ENCODE data around the gene CAMSAP2. TPM values are rescaled to one million over a fixed set of nuclear protein-coding genes. Genes with fewer than 3 reads are reported as not detected.

The CAMSAP2 gene
- total RNA-seq, 1 experiment from 2014 or later: 30.3 TPM

GRCh38 chr1:200699871-200700270, 38.8 kb upstream of the CAMSAP2 start:
- H3K4me1 Mint-ChIP-seq (ENCODE audit: low read depth, unreplicated experiment): no peaks in the 10 kb centered on the region
- TF ChIP-seq, protein P1, sequence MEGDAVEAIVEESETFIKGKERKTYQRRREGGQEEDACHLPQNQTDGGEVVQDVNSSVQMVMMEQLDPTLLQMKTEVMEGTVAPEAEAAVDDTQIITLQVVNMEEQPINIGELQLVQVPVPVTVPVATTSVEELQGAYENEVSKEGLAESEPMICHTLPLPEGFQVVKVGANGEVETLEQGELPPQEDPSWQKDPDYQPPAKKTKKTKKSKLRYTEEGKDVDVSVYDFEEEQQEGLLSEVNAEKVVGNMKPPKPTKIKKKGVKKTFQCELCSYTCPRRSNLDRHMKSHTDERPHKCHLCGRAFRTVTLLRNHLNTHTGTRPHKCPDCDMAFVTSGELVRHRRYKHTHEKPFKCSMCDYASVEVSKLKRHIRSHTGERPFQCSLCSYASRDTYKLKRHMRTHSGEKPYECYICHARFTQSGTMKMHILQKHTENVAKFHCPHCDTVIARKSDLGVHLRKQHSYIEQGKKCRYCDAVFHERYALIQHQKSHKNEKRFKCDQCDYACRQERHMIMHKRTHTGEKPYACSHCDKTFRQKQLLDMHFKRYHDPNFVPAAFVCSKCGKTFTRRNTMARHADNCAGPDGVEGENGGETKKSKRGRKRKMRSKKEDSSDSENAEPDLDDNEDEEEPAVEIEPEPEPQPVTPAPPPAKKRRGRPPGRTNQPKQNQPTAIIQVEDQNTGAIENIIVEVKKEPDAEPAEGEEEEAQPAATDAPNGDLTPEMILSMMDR (IDR thresholded peaks at IDR 0.05; ENCODE audit: unreplicated experiment): no peak
- H3K4me3 Mint-ChIP-seq (ENCODE audit: low read depth, unreplicated experiment): no peak overlapping the region
- intact Hi-C loops (cut with micrococcal nuclease; ENCODE audit: unreplicated experiment): no loop called here
- BruUV-seq (replicated peaks): no TSS peak
- no peaks in the 10 kb centered on the region for H3K36me3 Mint-ChIP-seq (ENCODE audit: insufficient read depth, unreplicated experiment)
- no peaks in the 10 kb centered on the region for H3K9me3 Mint-ChIP-seq (ENCODE audit: low read depth, unreplicated experiment)
- H3K27me3 Mint-ChIP-seq (ENCODE audit: unreplicated experiment): no peaks in the 10 kb centered on the region
- DNase-seq: no peak
- H3K27ac Mint-ChIP-seq (ENCODE audit: unreplicated experiment): no peak overlapping the region
- CTCF ChIA-PET: no interaction called here

GRCh38 chr1:200704986-200705500, 33.6 kb upstream of the CAMSAP2 start:
- Mint-ChIP-seq H3K4me1 (ENCODE audit: low read depth, unreplicated experiment) (no peaks in the 10 kb centered on the region), H3K4me3 (ENCODE audit: low read depth, unreplicated experiment) (no peak overlapping the region), H3K27ac (ENCODE audit: unreplicated experiment) (no peak overlapping the region), H3K9me3 (ENCODE audit: low read depth, unreplicated experiment) (no peaks in the 10 kb centered on the region), H3K36me3 (ENCODE audit: insufficient read depth, unreplicated experiment) (no peaks in the 10 kb centered on the region), H3K27me3 (ENCODE audit: unreplicated experiment) (no peaks in the 10 kb centered on the region)
- no TSS peak for BruUV-seq (replicated peaks)
- CTCF ChIA-PET: no interaction called here
- TF ChIP-seq, protein P1 (IDR thresholded peaks at IDR 0.05; ENCODE audit: unreplicated experiment): no peak
- intact Hi-C loops (cut with micrococcal nuclease; ENCODE audit: unreplicated experiment): no loop called here
- DNase-seq: no peak

DNA sequence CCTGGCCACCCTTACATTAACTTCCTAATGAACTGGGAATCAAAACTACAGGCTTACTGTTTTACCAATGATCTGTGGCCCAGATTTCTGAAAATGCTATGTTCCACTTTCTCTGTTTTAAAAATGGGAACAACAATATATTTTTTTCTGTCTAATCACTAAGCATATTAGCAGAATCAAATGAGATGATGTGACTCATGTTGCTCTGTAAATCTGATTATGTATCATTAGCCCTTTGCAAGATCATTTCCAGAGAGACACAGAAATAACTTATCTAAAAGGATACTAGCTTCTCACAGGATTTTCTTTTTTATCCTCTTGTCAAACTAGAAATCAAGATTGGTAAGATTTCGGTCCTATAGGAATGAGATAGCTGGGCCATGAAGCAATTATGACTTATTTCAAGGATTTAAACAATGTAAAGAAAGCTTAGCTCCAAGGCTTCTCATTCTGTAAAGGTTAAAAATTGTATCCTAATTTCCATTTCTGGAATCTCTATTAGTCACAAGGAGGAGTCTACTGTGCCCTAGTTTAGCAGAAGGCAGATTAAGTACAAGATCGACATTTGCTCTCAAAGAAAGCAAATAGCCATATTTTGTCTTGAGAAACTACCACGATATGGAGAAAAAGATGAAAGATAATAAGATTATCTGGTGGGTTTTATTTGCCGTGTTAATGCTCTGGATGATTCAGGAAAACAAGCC, 32.4 kb upstream of the CAMSAP2 start:
- Mint-ChIP-seq H3K4me3 (ENCODE audit: low read depth, unreplicated experiment) (no peak overlapping the region), H3K36me3 (ENCODE audit: insufficient read depth, unreplicated experiment) (no peaks in the 10 kb centered on the region), H3K4me1 (ENCODE audit: low read depth, unreplicated experiment) (no peaks in the 10 kb centered on the region), H3K27ac (ENCODE audit: unreplicated experiment) (no peak overlapping the region), H3K27me3 (ENCODE audit: unreplicated experiment) (no peaks in the 10 kb centered on the region), H3K9me3 (ENCODE audit: low read depth, unreplicated experiment) (no peaks in the 10 kb centered on the region)
- no peak for DNase-seq
- TF ChIP-seq, protein P1 (IDR thresholded peaks at IDR 0.05; ENCODE audit: unreplicated experiment): no peak
- CTCF ChIA-PET: interaction anchor here (0.7 kb wide), 1 partner anchor 11 kb away, joined by 6 read pairs; no protein-coding TSS in a partner anchor
- intact Hi-C loops (cut with micrococcal nuclease; ENCODE audit: unreplicated experiment): no loop called here
- no TSS peak for BruUV-seq (replicated peaks)

DNA sequence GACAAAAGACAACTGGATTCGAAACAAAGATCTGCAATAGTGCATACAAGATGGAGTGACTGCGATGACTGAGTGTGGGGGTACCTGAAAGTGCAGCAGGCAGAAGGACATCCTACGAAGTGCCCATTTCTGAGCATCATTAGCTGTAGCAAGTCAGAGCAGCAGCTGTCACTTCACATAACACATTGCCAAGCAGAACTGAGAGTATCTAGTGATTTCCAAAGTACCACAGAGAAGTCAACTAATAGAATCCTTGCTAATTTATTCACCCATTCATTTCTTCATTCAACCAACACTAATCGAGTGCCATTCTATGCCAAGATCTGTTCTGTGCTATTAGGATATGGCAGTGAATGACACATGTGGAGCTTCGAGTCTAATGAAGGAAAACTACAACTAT, 31.6 kb upstream of the CAMSAP2 start:
- Mint-ChIP-seq H3K36me3 (ENCODE audit: insufficient read depth, unreplicated experiment) (no peaks in the 10 kb centered on the region), H3K4me3 (ENCODE audit: low read depth, unreplicated experiment) (no peak overlapping the region), H3K27me3 (ENCODE audit: unreplicated experiment) (no peaks in the 10 kb centered on the region), H3K27ac (ENCODE audit: unreplicated experiment) (no peak overlapping the region), H3K9me3 (ENCODE audit: low read depth, unreplicated experiment) (no peaks in the 10 kb centered on the region), H3K4me1 (ENCODE audit: low read depth, unreplicated experiment) (no peaks in the 10 kb centered on the region)
- TF ChIP-seq, protein P1 (IDR thresholded peaks at IDR 0.05; ENCODE audit: unreplicated experiment): no peak
- DNase-seq: no peak
- BruUV-seq (replicated peaks): no TSS peak
- intact Hi-C loops (cut with micrococcal nuclease; ENCODE audit: unreplicated experiment): no loop called here
- CTCF ChIA-PET: interaction anchor here (0.5 kb wide), 2 partner anchors 85 to 396 kb away, joined by 3 to 4 read pairs; no protein-coding TSS in a partner anchor

All from Calu3 (cell line).